Middle frontal gyrus (tissue), 1 donor: Measurements from ENCODE around the gene APOBEC3B.
"Not testable (repeated sequence)": the region's sequence is repeated elsewhere in the genome, so short reads cannot be mapped to it uniquely, and the experiment has no call there.

Experiments
- DNase-seq: peaks from one replicate; pipeline ENCODE4 v3.0.0-alpha.2; 2015; ENCODE audit warnings: low spot score; ENCODE audit errors: extremely low spot score

APOBEC3B gene

DNA sequence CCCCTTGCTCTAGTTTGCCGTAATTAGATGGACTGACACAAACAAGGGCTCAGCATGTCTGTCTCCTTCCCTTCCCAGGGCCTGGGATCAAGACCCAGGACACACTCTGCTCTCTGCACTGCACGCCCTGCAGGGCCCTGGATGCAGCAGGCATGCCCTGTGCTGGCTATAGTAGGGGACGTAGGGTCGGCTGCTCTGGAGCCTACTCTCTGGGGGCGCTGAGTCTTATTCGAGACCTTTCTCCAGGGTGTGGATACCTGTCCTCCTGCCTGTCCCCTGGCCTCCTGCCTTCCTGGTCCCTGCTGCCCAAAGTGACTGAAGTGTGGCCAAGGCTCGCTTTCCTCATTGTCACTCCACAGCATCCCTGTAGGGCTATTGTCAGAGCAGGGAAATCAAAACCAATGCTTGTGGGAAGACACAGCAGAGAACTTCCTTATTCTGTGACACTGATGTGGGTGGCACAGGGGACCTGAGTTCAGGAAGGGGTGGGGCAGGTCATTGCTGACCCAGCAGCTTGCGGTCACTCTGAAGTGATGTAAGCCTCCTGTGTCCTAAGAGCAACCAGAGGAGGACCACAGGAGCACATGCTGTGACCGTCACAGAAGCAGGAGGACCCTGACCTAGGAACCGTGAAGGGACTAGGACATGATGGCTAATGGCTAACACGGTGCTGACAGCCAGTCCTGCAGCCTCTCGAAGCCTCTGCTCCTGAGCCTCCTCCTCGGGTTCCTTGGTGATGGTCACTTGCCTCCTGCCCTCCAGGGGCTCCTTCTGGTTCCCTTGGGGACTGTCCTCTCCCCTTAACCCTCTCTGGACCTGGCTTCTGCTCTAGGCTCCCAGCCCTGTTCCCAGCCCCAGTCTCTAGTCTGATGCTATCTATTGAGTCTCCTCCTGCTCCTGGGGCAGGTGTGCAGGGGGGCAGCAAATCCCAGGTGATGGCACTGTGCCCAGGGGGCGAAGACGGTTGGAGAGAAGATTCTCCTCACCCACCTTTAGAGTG is 14.4 kb upstream of the APOBEC3B start:
- DNase-seq, result no peak

DNA sequence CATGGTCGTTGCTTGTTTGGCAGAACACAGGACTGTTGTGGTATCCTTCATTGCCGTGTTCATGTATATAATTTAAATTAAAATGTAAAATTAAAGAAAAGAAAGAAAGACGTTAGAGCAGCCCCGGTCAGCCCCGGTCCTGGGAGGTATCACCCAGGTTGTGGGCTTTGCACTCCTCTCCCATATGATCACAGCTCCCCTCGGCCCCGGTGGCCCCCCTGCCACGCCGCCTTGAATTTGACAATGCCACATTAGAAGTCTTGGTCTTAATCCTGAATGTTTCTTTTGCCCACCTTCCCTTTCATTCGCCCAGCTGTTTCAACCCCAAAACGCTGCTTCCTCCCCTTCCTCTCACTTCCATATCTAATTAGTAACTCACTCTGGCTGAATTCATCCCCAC is 13.3 kb upstream of the APOBEC3B start:
- DNase-seq, result no peak

DNA sequence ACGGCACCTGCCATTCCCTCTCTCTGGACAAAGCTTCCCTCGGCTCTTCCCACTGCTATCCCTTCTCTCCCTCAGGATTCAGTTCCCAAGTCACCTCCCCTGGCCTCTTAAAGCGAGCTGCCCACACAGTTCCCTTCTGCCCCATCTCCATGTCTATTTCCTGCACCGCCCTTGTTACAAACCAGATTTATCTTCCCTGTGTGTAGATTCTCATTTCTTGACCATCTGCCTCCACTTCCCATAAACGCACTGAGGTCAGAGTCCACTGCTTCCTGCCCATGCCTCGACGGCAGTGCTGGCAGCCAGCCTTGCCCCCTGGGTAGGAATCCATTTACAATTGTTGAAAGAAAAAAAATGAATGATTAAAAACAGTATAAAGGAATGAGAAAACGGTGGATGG is 11.6 kb upstream of the APOBEC3B start:
- DNase-seq, result no peak

DNA sequence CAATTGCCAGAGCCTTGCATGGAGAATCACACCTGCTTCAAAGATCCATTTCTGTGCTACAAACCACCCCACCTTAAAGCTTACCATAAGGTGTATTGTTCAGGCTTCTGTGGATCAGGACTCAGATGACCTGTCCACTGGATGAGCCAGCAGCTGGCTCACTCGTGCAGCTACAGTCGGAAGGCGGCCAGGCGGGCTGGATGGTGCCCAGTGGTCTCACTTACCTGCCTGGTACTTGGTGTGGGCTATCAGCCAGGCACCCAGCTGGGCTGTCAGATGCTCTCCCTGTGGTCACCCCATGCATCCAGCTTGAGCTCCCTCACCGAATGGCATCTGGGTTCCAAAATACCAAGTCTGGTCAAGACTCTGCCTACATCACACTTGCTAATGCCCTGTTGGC is 10.9 kb upstream of the APOBEC3B start:
- no peak for DNase-seq

DNA sequence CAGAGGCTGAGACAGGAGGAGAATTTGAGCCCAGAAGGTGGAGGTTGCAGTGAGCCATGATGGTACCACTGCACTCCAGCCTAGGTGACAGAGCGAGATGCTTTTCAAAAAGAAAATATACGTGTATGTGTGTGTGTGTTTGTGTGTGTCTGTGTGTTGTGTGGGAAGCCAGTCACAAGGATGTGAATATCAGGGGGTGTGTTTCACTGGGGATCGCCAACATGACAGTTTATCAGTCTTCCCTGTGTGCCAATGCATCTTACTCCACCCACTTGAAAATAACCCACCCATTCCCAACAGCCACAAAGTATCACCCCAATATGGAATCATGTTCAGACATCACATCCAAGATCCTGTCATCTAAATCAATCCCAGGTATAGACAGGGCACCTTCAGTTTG is 10.4 kb upstream of the APOBEC3B start:
- DNase-seq, result no peak

DNA sequence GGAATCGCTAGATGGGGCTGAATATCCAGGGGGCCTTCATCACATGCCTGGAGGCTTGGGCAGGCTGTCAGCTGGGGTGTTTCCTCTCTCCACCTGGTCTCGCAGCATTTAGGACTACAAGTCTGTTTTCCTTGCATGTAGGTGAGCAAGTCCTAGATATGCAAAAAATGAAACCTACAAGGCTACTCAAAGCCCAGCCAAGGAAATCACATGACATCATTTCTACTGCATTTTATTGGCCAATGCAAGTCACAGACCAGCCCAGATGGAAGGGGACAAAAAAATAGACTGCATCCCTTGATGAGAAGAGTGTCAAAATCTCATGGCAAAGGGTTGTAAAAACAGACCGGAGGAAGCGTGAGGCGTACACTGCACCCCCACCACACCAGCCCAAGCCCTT is 9.6 kb upstream of the APOBEC3B start:
- no peak for DNase-seq

DNA sequence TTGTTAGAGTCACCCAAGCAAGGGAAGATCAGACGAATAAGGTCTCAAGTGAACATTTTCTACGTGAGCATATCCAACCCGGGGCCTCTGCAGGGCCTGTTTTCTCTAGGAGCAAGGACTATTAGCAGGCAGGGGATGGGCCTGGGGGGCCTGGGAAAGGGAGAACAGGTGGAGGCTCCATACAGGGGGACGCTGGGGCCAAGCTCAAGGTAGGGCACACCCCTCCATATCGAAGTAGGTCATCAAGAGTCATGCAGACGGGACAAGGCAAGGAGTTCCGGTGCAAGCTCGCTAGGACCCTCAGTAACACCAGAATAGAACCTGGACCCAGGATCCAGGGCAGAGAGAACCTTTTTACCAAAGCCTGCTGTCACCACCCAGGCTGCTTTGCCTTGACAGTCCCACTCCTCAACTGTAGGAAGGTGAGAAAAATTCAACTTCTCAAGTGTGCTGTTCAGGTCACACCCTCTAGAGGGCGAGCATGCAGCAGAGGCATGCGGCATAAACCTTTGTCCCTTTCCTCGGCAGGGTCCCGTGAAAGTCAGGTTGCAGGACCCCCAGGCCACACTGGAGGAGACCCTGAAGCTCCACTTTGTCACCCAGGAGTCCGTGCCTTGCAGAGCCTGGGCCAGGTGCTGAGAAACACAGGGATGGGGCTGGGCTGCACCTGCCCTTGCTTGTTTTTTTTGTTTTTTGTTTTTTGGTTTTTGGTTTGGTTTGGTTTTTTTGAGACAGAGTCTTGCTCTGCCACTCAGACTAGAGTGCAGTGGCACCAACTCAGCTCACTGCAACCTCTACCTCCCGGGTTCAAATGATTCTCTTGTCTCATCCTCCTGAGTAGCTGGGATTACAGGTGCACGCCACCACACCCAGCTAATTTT is 8.6 kb upstream of the APOBEC3B start:
- DNase-seq, result no peak

DNA sequence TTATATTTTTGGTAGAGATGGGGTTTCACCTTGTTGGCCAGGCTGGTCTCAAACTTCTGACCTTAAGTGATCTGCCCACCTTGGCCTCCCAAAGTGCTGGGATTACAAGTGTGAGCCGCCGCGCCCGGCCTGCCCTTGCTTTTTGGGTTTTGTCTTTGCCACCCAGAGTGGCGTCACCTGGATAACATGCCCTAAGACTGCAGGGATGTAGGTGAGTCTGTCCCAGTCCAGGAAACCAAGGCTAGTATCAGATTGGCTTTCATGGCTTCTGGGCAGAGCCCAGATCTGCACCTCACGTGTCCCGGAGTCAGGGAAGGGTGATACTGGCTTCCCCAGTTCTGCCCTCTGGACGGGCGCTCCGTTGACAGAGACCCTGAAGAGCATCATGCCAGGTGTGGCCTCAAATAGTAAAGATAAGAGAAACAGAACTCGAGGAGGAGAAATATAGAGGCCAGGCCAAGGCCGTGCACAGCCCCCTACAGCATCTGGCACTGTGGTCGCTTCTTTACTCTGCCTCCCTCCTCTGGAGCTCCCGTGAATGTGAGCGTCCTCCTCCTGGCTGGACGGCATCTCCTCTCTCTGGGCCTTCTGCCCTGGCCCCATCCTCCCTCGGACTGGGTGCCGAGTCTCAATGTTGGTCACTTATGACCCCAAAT is 7.8 kb upstream of the APOBEC3B start:
- no peak for DNase-seq

DNA sequence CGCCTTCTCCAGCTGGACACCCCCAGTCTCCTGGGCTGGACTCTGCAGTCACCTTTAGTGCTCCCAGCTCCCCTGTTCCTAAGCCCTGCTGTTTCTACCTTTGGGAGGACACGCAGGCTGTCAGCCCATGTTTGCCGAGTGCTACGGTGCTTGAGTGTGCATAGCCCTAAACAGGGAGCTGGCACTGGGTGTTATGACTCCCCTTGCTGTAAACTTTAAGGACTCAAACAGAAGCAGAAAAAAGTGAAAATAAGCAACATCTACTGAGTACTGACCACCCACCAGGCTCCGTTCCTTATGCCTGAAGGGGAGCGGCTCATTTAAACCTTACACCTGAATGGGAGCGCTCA is 7.3 kb upstream of the APOBEC3B start:
- DNase-seq, result no peak

DNA sequence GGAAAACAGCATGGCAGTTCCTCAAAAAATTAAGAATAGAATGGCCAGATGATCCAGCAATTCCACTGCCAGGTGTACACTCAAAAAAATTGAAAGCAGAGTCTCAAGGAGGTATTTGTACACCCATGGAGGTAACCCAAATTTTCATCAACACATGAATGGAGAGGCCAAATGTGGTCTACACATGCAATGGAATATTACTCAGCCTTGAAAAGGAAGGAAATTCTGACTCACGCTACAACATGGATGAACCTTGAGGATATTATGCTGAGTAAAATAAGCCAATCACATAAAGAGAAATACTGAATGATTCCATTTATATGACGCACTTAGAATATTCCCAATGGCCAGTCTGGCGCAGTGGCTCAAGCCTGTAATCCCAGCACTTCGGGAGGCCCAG is 4.9 kb upstream of the APOBEC3B start:
- DNase-seq, result not testable (repeated sequence)

DNA sequence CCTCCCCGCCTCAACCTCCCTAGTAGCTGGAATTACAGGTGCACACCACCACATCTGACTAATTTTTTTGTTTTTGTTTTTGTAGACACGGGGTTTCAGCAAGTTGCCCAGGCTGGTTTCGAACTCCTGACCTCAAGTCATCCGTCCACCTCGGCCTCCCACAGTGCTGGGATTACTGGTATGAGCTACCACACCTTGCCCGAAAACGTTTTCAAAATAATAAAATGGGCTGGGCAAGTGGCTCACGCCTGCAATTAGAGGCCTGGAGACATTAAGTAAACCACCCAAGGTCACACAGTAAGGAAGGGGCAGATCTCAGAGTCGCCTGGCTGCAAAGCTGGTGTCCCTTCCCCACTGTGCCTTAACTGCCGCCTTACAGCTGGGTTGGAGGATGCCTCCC is 1.6 kb upstream of the APOBEC3B start:
- DNase-seq, result not testable (repeated sequence)

DNA sequence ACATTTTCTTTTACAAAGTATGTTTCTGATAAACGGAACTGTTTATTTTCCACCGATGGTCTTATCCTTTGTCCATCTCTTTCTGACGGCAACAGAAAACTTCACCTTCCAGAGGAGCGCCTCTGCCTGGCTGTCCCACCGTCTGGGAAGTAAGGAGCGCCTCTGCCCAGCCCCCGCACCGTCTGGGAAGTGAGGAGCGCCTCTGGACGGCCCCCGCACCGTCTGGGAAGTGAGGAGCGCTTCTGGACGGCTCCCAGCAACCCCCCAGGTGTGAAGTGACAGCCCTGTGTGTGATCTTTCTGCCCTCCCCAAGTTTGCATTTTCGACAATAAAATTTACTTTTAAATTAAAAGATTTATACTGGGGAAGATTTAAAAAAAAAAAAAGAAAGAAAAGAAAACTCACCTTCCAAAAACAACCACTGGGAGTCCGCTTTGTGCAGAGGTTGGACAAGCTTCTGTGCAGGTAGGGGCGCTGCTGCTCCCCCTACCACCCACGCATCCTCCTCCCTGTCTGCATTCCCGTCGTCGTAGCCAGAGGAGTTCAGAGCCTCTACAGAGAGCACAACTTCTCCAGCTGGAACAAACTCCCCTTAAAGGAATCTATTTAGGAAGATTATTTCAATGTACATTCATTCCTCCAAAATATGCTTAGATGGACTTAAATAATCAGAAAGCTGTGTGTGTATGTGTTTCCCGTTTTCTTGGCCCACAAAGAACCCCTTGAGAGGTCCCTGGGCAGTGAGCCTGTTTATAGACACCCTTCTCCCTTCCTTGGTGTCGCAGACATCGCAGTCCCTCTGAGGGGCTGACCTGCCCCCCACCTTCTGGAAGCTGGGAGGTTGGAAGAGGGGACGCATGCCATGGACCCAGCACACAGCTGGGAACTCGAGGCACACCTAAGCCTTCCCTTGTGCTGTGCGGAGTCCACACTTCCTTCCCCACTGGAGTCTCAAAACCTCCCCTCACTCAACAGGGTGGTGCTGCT is 849 bp upstream of the APOBEC3B start:
- no peak for DNase-seq

DNA sequence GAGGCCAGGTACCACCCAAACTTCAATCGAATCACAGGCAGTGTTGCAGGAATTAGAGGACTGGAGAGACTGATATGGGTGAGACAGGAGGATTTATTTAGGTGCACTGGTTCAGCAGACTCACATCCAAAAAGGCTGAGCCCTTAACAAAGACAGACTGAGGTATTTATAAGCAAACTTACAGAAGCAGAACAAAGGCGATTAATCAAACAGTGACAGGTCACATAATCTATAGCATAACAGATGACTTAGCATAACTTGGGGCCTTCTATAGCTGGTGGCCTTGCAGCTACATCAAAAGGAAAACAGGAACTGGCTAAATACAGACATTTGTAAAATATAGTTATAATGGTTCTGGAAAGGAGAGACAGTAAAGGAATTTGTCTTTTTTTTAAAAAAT is 2.1 kb downstream of the APOBEC3B start:
- DNase-seq, result no peak

DNA sequence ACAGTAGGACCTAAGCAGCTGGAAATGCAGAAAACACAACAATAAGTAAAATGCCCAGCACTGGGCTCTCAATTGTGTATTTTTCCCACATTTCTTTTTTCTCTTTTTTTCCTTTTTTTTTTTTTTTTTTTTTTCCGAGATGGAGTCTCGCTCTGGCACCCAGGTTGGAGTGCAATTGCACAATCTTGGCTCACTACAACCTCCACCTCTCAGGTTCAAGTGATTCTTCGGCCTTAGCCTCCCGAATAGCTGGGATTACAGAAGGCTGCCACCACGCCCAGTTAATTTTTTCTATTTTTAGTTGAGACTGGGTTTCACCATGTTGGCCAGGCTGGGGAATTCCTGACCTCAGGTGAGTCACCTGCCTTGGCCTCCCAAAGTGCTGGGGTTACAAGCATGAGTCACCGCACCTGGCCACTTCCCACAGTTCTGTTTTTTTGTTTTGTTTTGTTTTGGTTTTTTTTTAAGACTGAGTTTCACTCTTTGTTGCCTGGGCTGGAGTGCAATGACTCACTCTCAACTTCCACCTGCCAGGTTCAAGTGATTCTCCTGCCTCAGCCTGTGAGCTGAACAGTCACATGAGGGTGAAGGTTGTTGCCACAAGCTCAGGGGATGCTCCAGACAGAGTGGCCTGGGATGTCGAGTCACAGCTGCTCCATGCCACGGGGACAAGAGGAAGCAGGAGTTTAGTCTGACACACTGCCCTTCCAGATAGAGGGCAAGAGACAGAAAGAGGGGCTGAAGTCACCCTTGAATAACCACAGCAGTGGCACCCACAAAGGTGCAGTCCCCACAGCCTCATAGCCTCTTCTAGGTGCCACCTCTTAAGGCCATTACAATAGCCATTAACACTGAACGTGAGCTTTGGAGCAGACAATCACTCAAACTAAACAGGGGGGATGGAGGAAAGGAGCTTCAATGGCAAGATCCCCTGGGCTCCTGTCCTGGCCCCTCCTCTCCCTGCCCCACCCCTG is 2.9 kb downstream of the APOBEC3B start:
- DNase-seq, result not testable (repeated sequence)

DNA sequence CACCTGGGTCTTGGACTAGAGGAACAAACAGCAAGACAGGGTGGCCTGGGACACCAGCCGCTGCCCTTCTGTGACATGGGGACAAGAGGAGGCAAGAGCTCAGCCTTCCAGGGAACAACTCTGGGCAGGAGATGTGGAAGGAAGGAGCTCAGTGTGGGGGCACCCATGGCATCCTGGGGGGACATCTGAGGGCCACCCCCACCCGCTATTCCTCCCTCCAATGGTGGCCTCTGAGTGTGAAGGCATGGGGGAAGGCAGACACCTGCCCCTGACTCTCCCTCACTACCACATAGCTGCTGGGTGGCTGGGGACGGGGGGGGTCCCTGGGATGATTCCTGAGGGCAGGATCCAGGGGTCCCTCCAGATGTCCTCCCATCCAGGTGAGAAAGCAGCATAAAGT is 4.5 kb downstream of the APOBEC3B start:
- DNase-seq, result no peak

DNA sequence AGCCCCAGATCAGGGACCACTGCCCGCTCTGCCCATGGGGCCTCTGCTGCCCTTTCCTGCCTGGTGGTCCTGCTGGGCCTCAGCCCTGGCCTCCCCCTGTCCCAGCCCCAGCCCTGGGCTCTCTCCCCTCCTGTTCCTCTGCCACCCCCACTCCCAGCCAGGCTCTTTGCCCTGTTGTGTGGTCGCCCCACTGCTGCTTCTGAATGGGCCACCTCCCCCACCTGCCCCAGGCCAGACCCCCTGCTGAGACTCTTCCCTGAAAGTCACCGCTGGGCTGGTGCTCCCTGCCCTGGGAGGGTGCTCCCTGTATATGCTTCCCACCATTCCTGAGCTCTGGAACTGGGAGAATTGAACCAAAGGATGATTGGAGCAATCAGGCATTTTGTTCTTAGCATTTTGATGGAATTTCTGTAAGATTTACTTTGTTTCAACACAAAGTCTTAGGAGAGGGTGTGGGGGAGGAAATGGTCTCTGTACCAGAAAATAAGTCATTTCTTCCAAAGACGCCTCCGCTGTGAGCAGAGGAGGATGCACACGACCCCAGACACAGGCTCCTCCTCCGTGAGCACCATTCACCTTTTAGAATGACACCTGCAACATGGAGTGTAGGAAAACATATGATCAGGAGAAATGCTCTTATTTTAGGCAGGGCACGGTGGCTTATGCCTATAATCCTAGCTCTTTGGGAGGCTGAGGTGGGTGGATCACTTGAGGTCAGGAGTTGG is 5.2 kb downstream of the APOBEC3B start:
- no peak for DNase-seq

DNA sequence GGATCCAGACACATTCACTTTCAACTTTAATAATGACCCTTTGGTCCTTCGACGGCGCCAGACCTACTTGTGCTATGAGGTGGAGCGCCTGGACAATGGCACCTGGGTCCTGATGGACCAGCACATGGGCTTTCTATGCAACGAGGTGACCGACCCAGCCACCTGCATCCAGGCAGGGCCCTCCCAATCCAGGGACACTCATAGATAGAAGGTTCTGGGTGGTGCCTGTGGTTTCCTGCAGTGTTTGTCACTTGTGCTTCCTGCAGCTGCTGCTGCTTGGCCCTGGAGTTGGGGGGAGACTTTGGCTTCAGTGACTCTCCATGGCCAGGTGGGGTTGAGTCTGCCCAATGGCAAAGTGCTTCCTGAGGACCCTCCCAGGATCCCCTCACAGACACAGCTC is 7.3 kb downstream of the APOBEC3B start:
- DNase-seq, result no peak

DNA sequence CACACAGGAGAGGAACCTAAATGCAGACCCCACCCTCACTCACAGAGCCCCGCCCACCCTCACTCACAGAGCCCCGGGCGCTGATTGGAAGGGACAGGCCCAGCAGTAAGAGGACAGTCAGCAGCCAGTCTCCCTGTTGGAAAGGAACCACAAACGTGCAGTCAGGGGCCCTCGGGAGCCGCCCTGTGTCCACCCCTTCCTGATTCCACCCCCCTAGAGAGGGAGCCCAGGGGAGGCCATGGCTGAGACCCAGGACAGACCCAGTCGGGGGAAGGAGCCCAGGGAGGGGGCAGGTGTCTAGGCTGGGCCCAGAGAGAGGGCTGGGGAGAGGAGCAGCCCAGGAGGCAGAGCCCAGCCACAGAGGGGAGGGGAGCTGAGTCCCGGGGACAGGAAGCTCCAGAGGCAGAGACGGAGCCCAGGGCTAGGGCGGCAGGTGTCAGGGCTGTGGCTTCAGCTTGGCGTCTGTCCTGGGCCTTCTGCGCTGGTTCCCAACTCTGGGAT is 10.8 kb downstream of the APOBEC3B start:
- not testable (repeated sequence) for DNase-seq

DNA sequence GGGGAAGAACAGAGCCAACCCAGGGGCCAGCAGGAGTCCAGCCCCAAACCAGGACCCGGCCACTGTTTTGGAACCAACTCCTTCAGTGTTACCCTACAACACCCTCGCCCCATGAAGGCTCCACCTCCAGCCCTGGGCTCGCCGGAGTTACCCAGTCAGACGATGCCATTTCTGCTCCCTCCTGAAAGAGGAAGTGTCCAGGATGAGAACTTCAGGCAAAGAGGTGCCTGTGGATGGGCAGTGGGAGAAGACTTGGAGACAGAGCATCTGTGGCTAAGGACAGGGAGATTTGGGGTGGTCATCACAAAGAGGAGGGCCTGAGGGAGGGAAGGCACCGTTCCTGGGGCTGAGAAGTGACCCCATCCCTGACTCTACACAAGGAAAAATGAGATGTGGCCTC is 14.0 kb downstream of the APOBEC3B start:
- DNase-seq, result no peak
